ENCODE measurements around the gene PCDH9.

Gene PCDH9

DNA sequence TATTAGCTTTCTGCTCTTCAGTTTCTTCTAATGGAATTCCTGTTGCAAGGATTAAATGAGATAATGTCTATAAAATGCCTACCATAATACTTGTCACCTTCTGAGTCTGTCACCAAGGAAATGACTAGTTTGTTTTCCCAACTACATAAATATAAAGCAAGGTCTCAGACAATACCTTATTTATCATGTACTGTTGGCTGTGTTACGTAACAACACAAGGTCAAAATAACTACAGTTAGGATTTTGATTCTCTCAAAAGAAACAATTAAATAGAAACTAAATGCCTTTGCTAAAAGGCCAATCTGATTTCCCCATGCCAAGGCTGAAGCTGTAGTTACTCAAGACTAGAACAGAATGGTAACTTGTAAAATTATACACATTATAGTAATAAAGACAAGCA, 134.5 kb downstream of the PCDH9 start:
- Histone ChIP-seq H3K4me1 (ENCODE audit: insufficient read depth, low read length, poor library complexity, severe bottlenecking) (no peaks in the 10 kb centered on the region), H3K9ac (ENCODE audit: low read depth, low read length, poor library complexity, severe bottlenecking) (no peak overlapping the region), H3K9me2 (replicated peaks; ENCODE audit: low read depth, low read length) (no peaks in the 10 kb centered on the region), H3K27me3 (ENCODE audit: insufficient read depth, low read length, poor library complexity, severe bottlenecking) (no peaks in the 10 kb centered on the region), H3K79me2 (ENCODE audit: insufficient read depth, low read length) (no peaks in the 10 kb centered on the region), H4K20me1 (ENCODE audit: insufficient read depth, low read length, poor library complexity, severe bottlenecking) (no peaks in the 10 kb centered on the region), H3K9me3 (ENCODE audit: insufficient read depth, low read depth, low read length) (no peaks in the 10 kb centered on the region), H3K36me3 (ENCODE audit: insufficient read depth, low read length) (no peaks in the 10 kb centered on the region), H3F3A (ENCODE audit: low read depth) (no peaks in the 10 kb centered on the region), H2AFZ (ENCODE audit: low read length) (no peak overlapping the region), H3K4me2 (ENCODE audit: low read depth, low read length, poor library complexity, severe bottlenecking) (no peak overlapping the region), H3K4me3 (ENCODE audit: low read length, poor library complexity, severe bottlenecking) (no peak overlapping the region)
- TF ChIP-seq CTCF (conservative IDR thresholded peaks at IDR 0.05; ENCODE audit: low read length) (no peak), EZH2phosphoT487 (IDR thresholded peaks at IDR 0.05; ENCODE audit: borderline replicate concordance) (no peak)

DNA sequence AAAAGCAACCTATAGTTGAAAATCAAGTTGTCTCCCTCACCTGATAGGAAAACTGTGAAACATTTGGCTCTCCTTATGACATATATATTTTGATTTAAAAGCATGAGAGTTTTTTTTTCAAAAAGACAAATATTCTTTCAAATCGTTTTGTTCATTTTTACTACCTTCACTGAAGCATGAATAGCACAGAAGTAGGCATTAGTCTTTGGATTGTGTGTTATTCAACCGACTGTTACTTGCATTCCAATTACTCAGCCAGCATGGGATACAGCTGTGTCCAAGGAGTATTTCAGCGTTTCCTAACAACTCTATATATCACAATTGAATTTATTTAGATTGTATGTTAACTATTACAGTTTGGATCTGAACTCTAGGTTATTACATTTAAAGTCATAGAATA, 135.2 kb downstream of the PCDH9 start:
- no peak overlapping the region for H2AFZ ChIP-seq (ENCODE audit: low read length)
- TF ChIP-seq EZH2phosphoT487 (IDR thresholded peaks at IDR 0.05; ENCODE audit: borderline replicate concordance) (no peak), CTCF (conservative IDR thresholded peaks at IDR 0.05; ENCODE audit: low read length) (no peak)
- no peak overlapping the region for H3K9ac ChIP-seq (ENCODE audit: low read depth, low read length, poor library complexity, severe bottlenecking)

DNA sequence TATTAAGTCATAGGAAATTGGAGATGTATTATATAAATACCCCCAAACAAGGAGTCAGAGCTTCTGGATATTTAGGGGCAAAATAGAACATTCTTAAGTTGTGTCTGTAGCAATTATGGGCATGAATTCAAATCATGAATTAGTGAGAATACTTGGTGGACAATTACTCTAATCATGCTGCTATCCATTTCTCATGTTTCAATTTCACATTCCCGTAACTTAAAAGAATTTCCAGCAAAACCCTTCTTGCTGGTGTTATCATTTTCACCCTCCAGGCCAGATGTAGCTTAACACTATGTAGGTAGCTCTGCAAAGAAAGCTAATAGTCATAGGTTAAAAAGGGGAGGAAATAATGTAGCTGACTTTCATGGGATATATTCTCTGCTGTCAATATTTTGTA, 136.1 kb downstream of the PCDH9 start:
- Histone ChIP-seq H3K9ac (ENCODE audit: low read depth, low read length, poor library complexity, severe bottlenecking) (no peak overlapping the region), H3K27me3 (ENCODE audit: insufficient read depth, low read length, poor library complexity, severe bottlenecking) (no peaks in the 10 kb centered on the region), H3K4me2 (ENCODE audit: low read depth, low read length, poor library complexity, severe bottlenecking) (no peak overlapping the region), H3K36me3 (ENCODE audit: insufficient read depth, low read length) (no peaks in the 10 kb centered on the region), H4K20me1 (ENCODE audit: insufficient read depth, low read length, poor library complexity, severe bottlenecking) (no peaks in the 10 kb centered on the region), H3K4me3 (ENCODE audit: low read length, poor library complexity, severe bottlenecking) (no peak overlapping the region), H2AFZ (ENCODE audit: low read length) (no peak overlapping the region), H3K9me3 (ENCODE audit: insufficient read depth, low read depth, low read length) (no peaks in the 10 kb centered on the region), H3K4me1 (ENCODE audit: insufficient read depth, low read length, poor library complexity, severe bottlenecking) (no peaks in the 10 kb centered on the region), H3F3A (ENCODE audit: low read depth) (no peaks in the 10 kb centered on the region), H3K79me2 (ENCODE audit: insufficient read depth, low read length) (no peaks in the 10 kb centered on the region), H3K9me2 (replicated peaks; ENCODE audit: low read depth, low read length) (no peaks in the 10 kb centered on the region)
- TF ChIP-seq EZH2phosphoT487 (IDR thresholded peaks at IDR 0.05; ENCODE audit: borderline replicate concordance), result no peak
- no peak for TF ChIP-seq CTCF (conservative IDR thresholded peaks at IDR 0.05; ENCODE audit: low read length)

More for the DNA sequence above, 135.2 kb downstream of the PCDH9 start:
- H3K4me1 ChIP-seq (ENCODE audit: insufficient read depth, low read length, poor library complexity, severe bottlenecking), result no peaks in the 10 kb centered on the region
- H4K20me1 ChIP-seq (ENCODE audit: insufficient read depth, low read length, poor library complexity, severe bottlenecking), result no peaks in the 10 kb centered on the region
- no peaks in the 10 kb centered on the region for H3K27me3 ChIP-seq (ENCODE audit: insufficient read depth, low read length, poor library complexity, severe bottlenecking)
- H3K79me2 ChIP-seq (ENCODE audit: insufficient read depth, low read length), result no peaks in the 10 kb centered on the region
- H3F3A ChIP-seq (ENCODE audit: low read depth), result no peaks in the 10 kb centered on the region
- H3K9me3 ChIP-seq (ENCODE audit: insufficient read depth, low read depth, low read length), result no peaks in the 10 kb centered on the region
- no peaks in the 10 kb centered on the region for H3K36me3 ChIP-seq (ENCODE audit: insufficient read depth, low read length)
- H3K4me3 ChIP-seq (ENCODE audit: low read length, poor library complexity, severe bottlenecking), result no peak overlapping the region
- no peaks in the 10 kb centered on the region for H3K9me2 ChIP-seq (replicated peaks; ENCODE audit: low read depth, low read length)
- H3K4me2 ChIP-seq (ENCODE audit: low read depth, low read length, poor library complexity, severe bottlenecking), result no peak overlapping the region

All from Loucy (cell line).